Thymus (tissue), 11 donors: ENCODE data around the gene HIVEP3. TPM values are rescaled to one million over a fixed set of nuclear protein-coding genes. Genes with fewer than 3 reads are reported as not detected.
A peak's percentile ranks its signal among the peaks of the same experiment; 100 is the strongest.

Experiments
- DNase-seq, 9 donors: peaks; one replicate each; pipeline ENCODE4 v3.0.0-alpha.2; 2013; ENCODE audit warnings: low spot score in 9 of 9, low read depth in 6 of 9, missing footprints in 1 of 9
- H3K27ac ChIP-seq, 2 donors: one replicate each; pipeline ENCODE4 v1.5.1; 2013; ENCODE audit warnings: control low read depth in 1 of 2, low read depth in 1 of 2, low read length in 1 of 2, mild to moderate bottlenecking in 1 of 2, moderate library complexity in 1 of 2
- H3K27me3 ChIP-seq, 2 donors: one replicate each; pipeline ENCODE4 v1.5.1; 2013; ENCODE audit warnings: low read length in 1 of 2; ENCODE audit not compliant: control insufficient read depth in 2 of 2, insufficient read depth in 1 of 2
- H3K36me3 ChIP-seq, 2 donors: one replicate each; pipeline ENCODE4 v1.5.1; 2013; ENCODE audit warnings: low read length in 1 of 2, mild to moderate bottlenecking in 1 of 2, moderate library complexity in 1 of 2; ENCODE audit not compliant: control insufficient read depth in 2 of 2, insufficient read depth in 2 of 2
- H3K4me1 ChIP-seq, 2 donors: one replicate each; pipeline ENCODE4 v1.5.1; 2013; ENCODE audit warnings: low read length in 2 of 2; ENCODE audit not compliant: control insufficient read depth in 2 of 2, insufficient read depth in 2 of 2
- H3K4me3 ChIP-seq, 2 donors: one replicate each; pipeline ENCODE4 v1.5.1; 2013; ENCODE audit warnings: low read length in 2 of 2, control low read depth in 1 of 2, mild to moderate bottlenecking in 1 of 2
- H3K9me3 ChIP-seq, 2 donors: one replicate each; pipeline ENCODE4 v1.5.1; 2013; ENCODE audit warnings: low read length in 1 of 2, mild to moderate bottlenecking in 1 of 2; ENCODE audit not compliant: control insufficient read depth in 2 of 2, insufficient read depth in 1 of 2
- WGBS: extraction: QIAGEN DNeasy Blood & Tissue Kit; methylation state at CpG from one replicate; pipeline ENCODE4 v1.1.7; 2013; 5-methylcytosine and 5-hydroxymethylcytosine counted together
- polyA plus RNA-seq: library from polyadenylated mRNA; stranded (reverse); fragments of 200-250 nt; gene quantifications from one replicate; pipeline ENCODE4 v1.2.3, GENCODE V29; 2013
- total RNA-seq: library from RNA; stranded (reverse); fragments of 120-200 nt; gene quantifications from one replicate; pipeline ENCODE4 v1.2.4, GENCODE V29; 2013
- donor health status: healthy.

HIVEP3 gene
- total and polyA plus RNA-seq, 2 donors: 6.7 to 12.1 TPM

GRCh38 chr1:41499591-41499990 is 419.1 kb downstream of the HIVEP3 start:
- Histone ChIP-seq H3K4me3 (no peak overlapping the region), H3K9me3 (peaks cover 0 to 4% of the 10 kb centered on the region in 2 donors), H3K27me3 (peaks cover 22 to 33% of the 10 kb centered on the region in 2 donors), H3K27ac (no peak overlapping the region), H3K36me3 (no peaks in the 10 kb centered on the region), H3K4me1 (peaks cover 0 to 14% of the 10 kb centered on the region in 2 donors)
- no peak for DNase-seq
- WGBS: 94% methylated on average over 2 of the region's 2 CpGs

GRCh38 chr1:41498804-41499203 is 419.9 kb downstream of the HIVEP3 start:
- H3K9me3 ChIP-seq: peaks cover 0 to 4% of the 10 kb centered on the region in 2 donors
- H3K27me3 ChIP-seq: peaks cover 22 to 40% of the 10 kb centered on the region in 2 donors
- WGBS: 94% methylated on average over 12 of the region's 12 CpGs
- no peaks in the 10 kb centered on the region for H3K36me3 ChIP-seq
- peaks cover 0 to 14% of the 10 kb centered on the region in 2 donors for H3K4me1 ChIP-seq
- no peak for DNase-seq
- no peak overlapping the region for H3K4me3 ChIP-seq
- H3K27ac ChIP-seq: no peak overlapping the region

GRCh38 chr1:41498391-41498790 is 420.3 kb downstream of the HIVEP3 start:
- 89% methylated on average over 5 of the region's 5 CpGs for WGBS
- Histone ChIP-seq H3K4me1 (peaks cover 0 to 14% of the 10 kb centered on the region in 2 donors), H3K36me3 (no peaks in the 10 kb centered on the region), H3K27ac (no peak overlapping the region), H3K9me3 (peaks cover 0 to 4% of the 10 kb centered on the region in 2 donors), H3K4me3 (no peak overlapping the region), H3K27me3 (peaks cover 22 to 40% of the 10 kb centered on the region in 2 donors)
- DNase-seq: no peak

GRCh38 chr1:41497461-41498030 is 421.2 kb downstream of the HIVEP3 start:
- Histone ChIP-seq H3K4me3 (no peak overlapping the region), H3K27me3 (peaks cover 22 to 40% of the 10 kb centered on the region in 2 donors), H3K27ac (no peak overlapping the region), H3K4me1 (peaks cover 0 to 14% of the 10 kb centered on the region in 2 donors), H3K9me3 (peaks cover 0 to 4% of the 10 kb centered on the region in 2 donors), H3K36me3 (no peaks in the 10 kb centered on the region)
- no peak for DNase-seq
- WGBS: 97% methylated on average over 7 of the region's 7 CpGs

GRCh38 chr1:41497056-41497440 is 421.7 kb downstream of the HIVEP3 start:
- no peak overlapping the region for H3K4me3 ChIP-seq
- WGBS: 95% methylated on average over 13 of the region's 13 CpGs
- DNase-seq: no peak
- no peaks in the 10 kb centered on the region for H3K36me3 ChIP-seq
- H3K4me1 ChIP-seq: peaks cover 0 to 14% of the 10 kb centered on the region in 2 donors
- no peak overlapping the region for H3K27ac ChIP-seq
- peaks cover 22 to 40% of the 10 kb centered on the region in 2 donors for H3K27me3 ChIP-seq
- peaks cover 0 to 4% of the 10 kb centered on the region in 2 donors for H3K9me3 ChIP-seq

- peak in 2 of 9 donors; percentile 13 to 22 for DNase-seq
- Histone ChIP-seq H3K4me3 (peak overlapping the region in 1 of 2 donors; percentile 4), H3K9me3 (peaks cover 0 to 4% of the 10 kb centered on the region in 2 donors), H3K27me3 (peaks cover 22 to 40% of the 10 kb centered on the region in 2 donors), H3K4me1 (peaks cover 0 to 14% of the 10 kb centered on the region in 2 donors), H3K27ac (peak overlapping the region in 1 of 2 donors; percentile 31), H3K36me3 (no peaks in the 10 kb centered on the region)
- WGBS: 12% methylated on average over 74 of the region's 74 CpGs
Observed at GRCh38 chr1:41496080-41497055, 422.4 kb downstream of the HIVEP3 start.

GRCh38 chr1:41495210-41495948 is 423.3 kb downstream of the HIVEP3 start:
- H3K27me3 ChIP-seq: peaks cover 22 to 40% of the 10 kb centered on the region in 2 donors
- no peaks in the 10 kb centered on the region for H3K36me3 ChIP-seq
- 55% methylated on average over 19 of the region's 19 CpGs for WGBS
- H3K9me3 ChIP-seq: peaks cover 0 to 4% of the 10 kb centered on the region in 2 donors
- peaks cover 0 to 14% of the 10 kb centered on the region in 2 donors for H3K4me1 ChIP-seq
- no peak for DNase-seq
- no peak overlapping the region for H3K4me3 ChIP-seq
- no peak overlapping the region for H3K27ac ChIP-seq

GRCh38 chr1:41494351-41495209 is 424.1 kb downstream of the HIVEP3 start:
- WGBS: 85% methylated on average over 17 of the region's 17 CpGs
- H3K36me3 ChIP-seq: no peaks in the 10 kb centered on the region
- H3K4me1 ChIP-seq: peaks cover 0 to 14% of the 10 kb centered on the region in 2 donors
- no peak overlapping the region for H3K27ac ChIP-seq
- no peak overlapping the region for H3K4me3 ChIP-seq
- no peak for DNase-seq
- H3K9me3 ChIP-seq: peaks cover 0 to 4% of the 10 kb centered on the region in 2 donors
- H3K27me3 ChIP-seq: peaks cover 22 to 40% of the 10 kb centered on the region in 2 donors
